Fibroblast of lung (primary cell): ENCODE results near the gene KCTD2.

Experiments used
- EZH2 ChIP-seq: IDR thresholded peaks from 2 replicates; pipeline ENCODE4 v1.5.1; 2012; ENCODE audit warnings: low read length, control low read depth, mild to moderate bottlenecking; ENCODE audit errors: missing control alignments
- TF ChIP-seq, protein P1 (sequence below), 2 donors: IDR thresholded peaks in 1 of 2; conservative IDR thresholded peaks in 1 of 2; 1 replicate in 1 of 2; 2 replicates in 1 of 2; pipeline ENCODE4 v1.5.1; 2011 to 2012; ENCODE audit warnings: low read length in 2 of 2, control low read depth in 1 of 2, inconsistent platforms in 1 of 2, low read depth in 1 of 2, mild to moderate bottlenecking in 1 of 2

- TF ChIP-seq, protein P1, sequence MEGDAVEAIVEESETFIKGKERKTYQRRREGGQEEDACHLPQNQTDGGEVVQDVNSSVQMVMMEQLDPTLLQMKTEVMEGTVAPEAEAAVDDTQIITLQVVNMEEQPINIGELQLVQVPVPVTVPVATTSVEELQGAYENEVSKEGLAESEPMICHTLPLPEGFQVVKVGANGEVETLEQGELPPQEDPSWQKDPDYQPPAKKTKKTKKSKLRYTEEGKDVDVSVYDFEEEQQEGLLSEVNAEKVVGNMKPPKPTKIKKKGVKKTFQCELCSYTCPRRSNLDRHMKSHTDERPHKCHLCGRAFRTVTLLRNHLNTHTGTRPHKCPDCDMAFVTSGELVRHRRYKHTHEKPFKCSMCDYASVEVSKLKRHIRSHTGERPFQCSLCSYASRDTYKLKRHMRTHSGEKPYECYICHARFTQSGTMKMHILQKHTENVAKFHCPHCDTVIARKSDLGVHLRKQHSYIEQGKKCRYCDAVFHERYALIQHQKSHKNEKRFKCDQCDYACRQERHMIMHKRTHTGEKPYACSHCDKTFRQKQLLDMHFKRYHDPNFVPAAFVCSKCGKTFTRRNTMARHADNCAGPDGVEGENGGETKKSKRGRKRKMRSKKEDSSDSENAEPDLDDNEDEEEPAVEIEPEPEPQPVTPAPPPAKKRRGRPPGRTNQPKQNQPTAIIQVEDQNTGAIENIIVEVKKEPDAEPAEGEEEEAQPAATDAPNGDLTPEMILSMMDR (conservative IDR thresholded peaks at IDR 0.05 in 1 of 2, IDR thresholded peaks at IDR 0.05 in 1 of 2; ENCODE audit: low read depth in 1 of 2, low read length in 2 of 2), result no peak
- TF ChIP-seq EZH2, result no peak
Observed at GRCh38 chr17:75063626-75064025, 16.6 kb downstream of the KCTD2 start.
